ENCODE data around the gene FAM124B.

FAM124B gene

DNA sequence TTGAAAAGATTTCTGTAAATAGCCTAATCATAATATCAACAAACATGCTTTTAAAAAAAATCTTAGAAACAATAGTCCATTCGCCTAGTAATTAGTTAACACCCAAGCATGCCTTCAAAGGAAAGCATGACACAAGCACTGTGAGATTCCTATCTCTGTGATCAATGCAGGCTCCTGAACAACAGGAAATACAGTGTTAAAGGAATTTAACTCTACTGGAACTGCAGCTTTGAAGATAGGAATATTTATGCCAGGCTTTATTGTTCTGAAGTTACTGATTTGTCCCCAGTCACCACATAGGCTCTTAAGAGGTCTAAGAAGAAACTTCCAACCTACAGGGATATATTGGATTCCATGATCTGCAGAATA lies 15.4 kb upstream of the FAM124B start:
- FAIRE-seq (no peak), DNase-seq (ENCODE audit: insufficient read length, low spot score) (no peak)
- TF ChIP-seq PAX5 (IDR thresholded peaks at IDR 0.05; ENCODE audit: insufficient read depth, low read length, severe bottlenecking) (no peak), POU2F2 (IDR thresholded peaks at IDR 0.05; ENCODE audit: low read depth, low read length) (no peak)

DNA sequence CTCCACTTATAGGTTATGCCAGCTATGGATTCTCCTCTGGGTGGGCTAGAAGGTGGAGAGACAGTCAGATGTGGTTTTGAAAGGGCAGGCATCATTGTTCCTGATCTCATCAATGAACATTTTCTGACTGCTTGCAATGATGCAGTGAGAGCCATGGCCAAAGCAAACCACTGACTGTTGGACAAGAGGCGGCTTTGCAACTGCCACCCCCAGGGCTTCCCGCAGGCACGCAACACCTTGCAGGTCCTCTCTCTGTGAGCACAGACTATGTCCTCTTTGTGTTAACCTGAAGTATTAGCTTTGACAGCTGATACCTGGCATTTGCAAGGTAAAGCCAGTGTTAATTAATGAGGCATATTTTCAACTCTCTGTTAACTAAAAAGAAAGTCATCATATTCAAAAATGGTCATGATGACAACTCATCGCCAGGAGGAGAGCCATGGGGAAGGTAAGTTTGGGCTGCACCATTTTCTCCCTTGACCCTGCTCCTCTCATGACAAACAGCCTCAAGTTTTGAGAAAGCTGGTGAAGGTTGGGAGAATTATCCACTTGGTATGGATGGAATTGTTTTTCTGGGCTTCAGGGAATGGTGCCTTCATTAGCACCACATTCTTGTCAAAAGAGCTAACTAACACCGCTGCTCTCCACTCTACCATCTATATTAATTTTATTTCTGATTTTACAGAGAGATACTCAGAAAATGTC lies 14.9 kb upstream of the FAM124B start:
- TF ChIP-seq POLR2A (IDR thresholded peaks at IDR 0.05; ENCODE audit: low read depth, low read length): no peak
- DNase-seq (ENCODE audit: insufficient read length, low spot score): no peak
- FAIRE-seq: no peak

DNA sequence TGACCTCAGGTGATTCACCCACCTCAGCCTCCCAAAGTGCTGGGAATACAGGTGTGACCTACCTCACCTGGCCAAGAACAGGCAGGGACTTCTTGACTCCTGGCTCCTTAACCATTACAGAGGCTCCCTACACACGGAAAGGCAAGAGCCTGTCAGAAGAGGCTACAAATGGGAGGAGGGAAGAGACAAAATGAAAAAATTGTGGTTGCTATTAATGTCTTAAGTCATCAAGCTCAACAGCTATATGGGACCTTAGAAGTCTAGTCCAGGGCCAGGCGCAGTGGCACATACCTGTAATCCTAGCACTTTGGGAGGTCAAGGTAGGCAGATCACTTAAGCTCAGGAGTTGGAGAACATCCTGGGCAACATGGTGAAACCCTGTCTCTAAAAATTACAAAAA lies 11.5 kb upstream of the FAM124B start:
- TF ChIP-seq POLR2AphosphoS5 (IDR thresholded peaks at IDR 0.05; ENCODE audit: low read depth, low read length) (no peak), POLR2A (IDR thresholded peaks at IDR 0.05; ENCODE audit: low read depth, low read length) (no peak), POU2F2 (IDR thresholded peaks at IDR 0.05; ENCODE audit: low read depth, low read length) (no peak), TAF1 (IDR thresholded peaks at IDR 0.05; ENCODE audit: low read depth, low read length) (no peak), SPI1 (IDR thresholded peaks at IDR 0.05; ENCODE audit: low read depth, low read length) (no peak), PAX5 (IDR thresholded peaks at IDR 0.05; ENCODE audit: insufficient read depth, low read length, severe bottlenecking) (no peak)
- no peak for FAIRE-seq

DNA sequence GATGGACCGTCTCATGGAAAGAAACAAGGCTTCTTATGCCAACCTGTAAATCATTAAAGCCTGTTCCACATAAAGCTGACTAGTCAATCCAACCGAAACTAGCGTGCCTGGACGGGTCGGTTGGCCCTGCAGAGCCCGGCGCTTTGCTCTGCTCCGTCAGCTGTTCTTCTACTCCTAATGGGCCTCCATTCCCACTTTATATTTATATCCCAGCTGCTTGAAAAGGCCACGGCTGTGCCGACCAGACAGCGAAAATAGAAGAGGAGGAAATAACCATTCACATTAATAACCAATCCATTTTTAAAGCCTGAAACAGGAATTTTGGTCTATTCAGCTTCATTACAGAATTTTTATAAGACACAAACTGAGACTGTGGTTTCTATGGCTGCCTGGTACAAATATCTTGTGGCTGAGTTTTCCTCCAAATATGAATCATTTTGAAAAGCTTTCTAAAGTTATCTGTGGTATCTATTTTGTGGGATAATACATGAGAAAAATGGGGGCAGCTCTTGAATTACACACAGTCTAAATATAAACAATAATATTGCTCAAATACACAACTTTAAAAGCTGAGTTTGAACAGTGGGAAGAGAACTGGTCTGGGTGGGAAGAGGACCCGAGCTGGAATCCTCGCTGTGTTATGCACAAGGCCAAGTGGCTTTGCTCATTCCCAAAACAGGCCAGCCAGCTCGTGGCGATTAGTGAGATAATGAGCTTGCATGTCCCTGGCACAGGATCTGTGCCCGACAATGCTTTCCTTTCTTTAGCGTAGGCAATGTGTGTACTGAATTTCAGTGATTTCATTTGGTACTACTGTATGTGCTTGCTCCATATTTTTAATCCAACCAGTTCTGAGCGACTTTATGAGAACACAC lies 10.5 kb upstream of the FAM124B start:
- DNase-seq (ENCODE audit: insufficient read length, low spot score) (no peak), FAIRE-seq (no peak)
- TF ChIP-seq TAF1 (IDR thresholded peaks at IDR 0.05; ENCODE audit: low read depth, low read length) (no peak), POU2F2 (IDR thresholded peaks at IDR 0.05; ENCODE audit: low read depth, low read length) (no peak), POLR2AphosphoS5 (IDR thresholded peaks at IDR 0.05; ENCODE audit: low read depth, low read length) (no peak), POLR2A (IDR thresholded peaks at IDR 0.05; ENCODE audit: low read depth, low read length) (no peak), PAX5 (IDR thresholded peaks at IDR 0.05; ENCODE audit: insufficient read depth, low read length, severe bottlenecking) (no peak), SPI1 (IDR thresholded peaks at IDR 0.05; ENCODE audit: low read depth, low read length) (no peak)

More for the DNA sequence above, 11.5 kb upstream of the FAM124B start:
- DNase-seq (ENCODE audit: insufficient read length, low spot score): no peak

DNA sequence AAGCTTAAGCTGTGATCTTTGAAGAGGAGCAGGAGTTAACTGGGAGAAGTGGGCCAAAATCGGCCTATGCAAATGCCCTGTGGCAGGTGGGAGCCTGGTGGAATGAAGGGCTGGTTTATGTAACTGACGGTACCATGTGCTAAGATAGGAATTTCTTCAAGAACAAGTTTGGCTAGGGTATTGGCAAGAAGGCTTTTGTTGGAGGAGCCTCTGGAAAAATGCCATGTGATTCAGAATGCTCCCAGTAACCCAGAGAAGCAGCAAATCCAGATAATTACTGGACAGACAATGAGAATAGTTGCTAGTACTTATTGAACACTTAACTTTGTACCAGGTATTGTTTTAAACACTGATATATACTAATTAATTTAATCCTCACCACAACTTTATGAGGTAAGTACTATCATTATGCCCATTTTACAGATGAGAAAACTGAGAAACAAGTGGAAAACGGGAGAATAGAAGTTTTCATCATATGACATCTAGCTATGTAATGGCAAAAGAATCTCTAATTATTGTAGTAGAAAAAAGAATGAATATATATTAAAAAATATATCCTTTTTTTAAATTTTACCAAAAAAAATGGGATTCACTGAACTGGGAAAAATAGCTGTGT lies 9.1 kb upstream of the FAM124B start:
- TF ChIP-seq TAF1 (IDR thresholded peaks at IDR 0.05; ENCODE audit: low read depth, low read length): no peak
- TF ChIP-seq SPI1 (IDR thresholded peaks at IDR 0.05; ENCODE audit: low read depth, low read length): no peak
- no peak for TF ChIP-seq POLR2A (IDR thresholded peaks at IDR 0.05; ENCODE audit: low read depth, low read length)
- no peak for TF ChIP-seq POLR2AphosphoS5 (IDR thresholded peaks at IDR 0.05; ENCODE audit: low read depth, low read length)
- no peak for TF ChIP-seq POU2F2 (IDR thresholded peaks at IDR 0.05; ENCODE audit: low read depth, low read length)
- TF ChIP-seq PAX5 (IDR thresholded peaks at IDR 0.05; ENCODE audit: insufficient read depth, low read length, severe bottlenecking): no peak
- no peak for FAIRE-seq
- no peak for DNase-seq (ENCODE audit: insufficient read length, low spot score)

DNA sequence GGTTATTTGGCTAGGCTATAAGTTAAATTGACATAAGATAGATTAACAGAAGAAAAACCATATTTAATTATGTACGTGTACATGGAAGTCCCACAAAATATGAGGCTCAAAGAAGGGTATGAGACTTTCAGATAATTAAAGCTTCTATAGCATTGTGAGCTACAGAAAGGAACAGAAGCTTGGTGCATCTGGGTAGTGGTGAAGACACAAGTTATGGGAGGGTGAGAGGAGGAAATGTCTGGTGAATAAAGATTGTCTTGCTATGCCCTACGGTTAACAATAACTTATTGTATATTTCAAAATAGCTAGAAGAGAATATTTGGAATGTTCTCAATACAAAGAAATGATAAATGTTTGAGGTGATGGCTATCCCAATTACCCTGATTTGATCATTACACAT lies 6.8 kb upstream of the FAM124B start:
- FAIRE-seq: no peak
- no peak for DNase-seq (ENCODE audit: insufficient read length, low spot score)
- TF ChIP-seq POLR2A (IDR thresholded peaks at IDR 0.05; ENCODE audit: low read depth, low read length) (no peak), TAF1 (IDR thresholded peaks at IDR 0.05; ENCODE audit: low read depth, low read length) (no peak), SPI1 (IDR thresholded peaks at IDR 0.05; ENCODE audit: low read depth, low read length) (no peak), POLR2AphosphoS5 (IDR thresholded peaks at IDR 0.05; ENCODE audit: low read depth, low read length) (no peak), PAX5 (IDR thresholded peaks at IDR 0.05; ENCODE audit: insufficient read depth, low read length, severe bottlenecking) (no peak)

DNA sequence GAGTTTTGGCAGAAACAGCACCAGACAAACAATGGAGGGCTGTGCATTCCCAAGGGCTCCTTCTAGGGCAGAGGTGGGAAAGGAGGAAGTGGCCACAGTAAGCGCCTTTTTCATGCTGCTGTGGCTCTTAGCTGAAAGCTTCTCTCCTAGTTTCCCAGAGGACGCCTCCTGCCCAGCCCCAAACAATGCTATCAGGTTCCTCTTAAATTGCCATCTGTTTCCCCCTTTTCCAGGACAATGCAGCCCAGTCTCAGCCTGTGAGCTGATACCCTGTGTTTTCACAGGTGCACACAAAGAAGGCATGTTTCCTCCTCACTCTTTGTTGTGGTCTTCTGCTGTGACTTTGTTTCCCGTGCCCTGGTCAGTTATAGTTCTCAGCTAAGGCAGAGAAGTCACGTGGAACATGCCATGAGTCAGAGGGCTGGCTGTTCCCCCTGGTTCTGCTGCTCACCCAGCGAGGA lies 5.4 kb upstream of the FAM124B start:
- no peak for DNase-seq (ENCODE audit: insufficient read length, low spot score)
- no peak for TF ChIP-seq PAX5 (IDR thresholded peaks at IDR 0.05; ENCODE audit: insufficient read depth, low read length, severe bottlenecking)
- no peak for TF ChIP-seq SPI1 (IDR thresholded peaks at IDR 0.05; ENCODE audit: low read depth, low read length)
- no peak for TF ChIP-seq TAF1 (IDR thresholded peaks at IDR 0.05; ENCODE audit: low read depth, low read length)
- TF ChIP-seq POU2F2 (IDR thresholded peaks at IDR 0.05; ENCODE audit: low read depth, low read length): no peak
- no peak for TF ChIP-seq POLR2AphosphoS5 (IDR thresholded peaks at IDR 0.05; ENCODE audit: low read depth, low read length)
- no peak for TF ChIP-seq POLR2A (IDR thresholded peaks at IDR 0.05; ENCODE audit: low read depth, low read length)
- FAIRE-seq: no peak

DNA sequence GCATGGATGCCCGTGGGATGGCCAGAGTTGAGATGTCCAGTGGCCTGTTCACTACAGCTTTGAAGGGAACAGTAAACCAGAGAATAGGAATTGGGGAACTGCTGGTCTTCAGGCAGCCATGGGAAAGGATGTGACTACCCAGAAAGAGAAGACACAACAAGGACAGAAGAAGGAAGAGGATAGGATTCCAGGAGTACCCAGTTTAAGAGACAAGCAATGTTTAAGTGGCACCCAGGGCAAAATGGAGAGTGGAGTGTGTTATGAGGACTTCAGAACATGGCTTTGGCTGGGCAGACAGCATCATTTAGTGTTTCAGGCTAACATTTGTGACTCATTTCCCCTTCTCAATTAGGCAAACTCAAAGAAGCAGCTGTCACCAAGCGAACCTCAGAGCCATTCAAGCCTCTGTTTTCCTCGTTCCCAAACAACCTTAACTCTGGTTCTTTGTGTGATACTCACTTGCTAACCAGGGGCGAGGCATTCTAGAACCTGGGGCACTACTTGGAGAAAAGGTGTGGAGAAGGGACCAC lies 4.0 kb upstream of the FAM124B start:
- TF ChIP-seq PAX5 (IDR thresholded peaks at IDR 0.05; ENCODE audit: insufficient read depth, low read length, severe bottlenecking): no peak
- TF ChIP-seq SPI1 (IDR thresholded peaks at IDR 0.05; ENCODE audit: low read depth, low read length): no peak
- no peak for TF ChIP-seq POLR2AphosphoS5 (IDR thresholded peaks at IDR 0.05; ENCODE audit: low read depth, low read length)
- TF ChIP-seq TAF1 (IDR thresholded peaks at IDR 0.05; ENCODE audit: low read depth, low read length): no peak
- FAIRE-seq (no peak), DNase-seq (ENCODE audit: insufficient read length, low spot score) (no peak)

DNA sequence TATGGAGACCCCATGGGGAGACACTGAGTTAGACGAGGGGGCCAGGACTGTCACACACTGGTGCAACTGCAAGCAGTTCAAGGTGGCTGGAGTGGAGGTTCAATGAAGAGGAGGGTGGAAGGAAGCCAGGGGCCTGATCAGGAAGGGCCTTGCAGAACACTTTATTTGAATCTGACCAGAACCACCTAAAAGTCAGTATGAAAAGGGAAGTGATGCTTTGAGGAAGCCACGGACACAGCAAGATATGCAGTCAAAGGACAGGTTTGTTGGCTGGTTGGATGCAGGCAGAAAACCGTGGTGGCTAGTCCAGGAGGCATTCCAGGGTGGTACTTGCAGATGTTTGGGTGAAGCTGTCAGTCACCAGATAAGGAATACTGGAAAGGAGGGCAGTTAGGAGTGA lies 3.5 kb upstream of the FAM124B start:
- no peak for DNase-seq (ENCODE audit: insufficient read length, low spot score)
- no peak for TF ChIP-seq TAF1 (IDR thresholded peaks at IDR 0.05; ENCODE audit: low read depth, low read length)
- peak; percentile 79 for TF ChIP-seq SPI1 (IDR thresholded peaks at IDR 0.05; ENCODE audit: low read depth, low read length)
- no peak for FAIRE-seq

DNA sequence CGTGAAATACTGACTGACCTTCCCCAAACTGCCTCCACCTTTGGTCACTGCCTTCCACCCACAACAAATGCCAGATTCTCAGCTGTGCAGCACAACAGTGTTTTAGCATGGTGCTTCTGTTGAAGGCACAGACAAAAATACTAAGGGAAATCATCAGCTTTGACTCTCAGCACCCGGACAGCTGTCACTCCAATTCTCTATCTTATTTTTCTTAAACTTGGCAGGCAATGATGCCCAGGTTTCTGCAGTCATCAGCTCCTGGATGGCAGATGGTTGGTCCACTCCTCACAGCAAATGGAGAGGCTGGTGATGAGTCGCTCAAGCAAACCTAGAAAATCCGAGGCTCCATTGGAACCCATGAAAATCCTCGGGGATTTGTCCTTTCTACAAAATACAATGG lies 2.9 kb upstream of the FAM124B start:
- TF ChIP-seq POLR2AphosphoS5 (IDR thresholded peaks at IDR 0.05; ENCODE audit: low read depth, low read length) (no peak), SPI1 (IDR thresholded peaks at IDR 0.05; ENCODE audit: low read depth, low read length) (no peak)
- FAIRE-seq: no peak
- DNase-seq (ENCODE audit: insufficient read length, low spot score): no peak

Data from GM12891 (cell line).